K562 (cell line): ENCODE data around the gene MAN1A1. TPM values are rescaled to one million over a fixed set of nuclear protein-coding genes. Genes with fewer than 3 reads are reported as not detected.

Experiments used
- ATAC-seq: fragments of 200-7000 bp; cut with Tn5 transposase; 3 replicates; pipeline ENCODE4 v1.9.1; 2020; ENCODE audit warnings: moderate library complexity
- BruUV-seq: library from RNA; stranded (reverse); fragments of 400-500 nt; replicated peaks from 2 replicates; lab custom pipeline; 2021; lab: Mats Ljungman, UMichigan
- CTCF ChIA-PET: fragments of 300-600 bp; formaldehyde crosslinking; extraction: SDS; loops from one replicate; lab custom pipeline; 2021; ENCODE audit warnings: low intra/inter-chr PET ratio; lab: Yijun Ruan, JAX
- POLR2A ChIA-PET: fragments of 300-600, 350-650 bp; sonication (Branson Sonifier 250); formaldehyde crosslinking; extraction: SDS; loops from one replicate; lab custom pipeline; 2021; ENCODE audit warnings: antibody characterized with exemption, inconsistent platforms; lab: Yijun Ruan, JAX
- DNase-seq, 4 experiments: peaks; one replicate each; pipeline versions ENCODE4 v3.0.0 to v3.0.0-alpha.2; 2011 to 2018; ENCODE audit warnings: low spot score in 3 of 4, mixed read lengths in 3 of 4; ENCODE audit errors: extremely low read depth in 1 of 4
- FAIRE-seq: peaks from 2 replicates; lab custom pipeline; 2011; peaks lifted over from hg19 to GRCh38; lab: Jason Lieb, UNC
- H2AFZ ChIP-seq: 2 replicates; pipeline ENCODE4 v1.6.0; 2011; ENCODE audit warnings: low read depth, low read length, control low read depth, inconsistent platforms
- H3K27ac ChIP-seq: fragments of 200-600 bp; 3 replicates; pipeline ENCODE4 v1.8.0; 2011; ENCODE audit warnings: low read depth, mild to moderate bottlenecking, control low read depth, inconsistent platforms, low read length, moderate library complexity, mixed read lengths; ENCODE audit errors: extremely low read depth
- H3K27me3 ChIP-seq, 2 experiments: fragments of 300-600 bp in 1 of 2; 2 replicates in 1 of 2; 3 replicates in 1 of 2; pipeline versions ENCODE4 v1.6.0 to v1.8.0; 2011; ENCODE audit warnings: inconsistent platforms in 2 of 2, low read length in 2 of 2, mild to moderate bottlenecking in 1 of 2, mixed read lengths in 1 of 2, moderate library complexity in 1 of 2; ENCODE audit not compliant: control insufficient read depth in 2 of 2, insufficient read depth in 2 of 2
- H3K36me3 ChIP-seq: fragments of 300-600 bp; 3 replicates; pipeline ENCODE4 v1.8.0; 2011; ENCODE audit warnings: mild to moderate bottlenecking, low read length, inconsistent platforms; ENCODE audit not compliant: control insufficient read depth, insufficient read depth
- H3K4me1 ChIP-seq, 2 experiments: fragments of 200-600 bp in 1 of 2; replicated peaks in 1 of 2; 2 replicates in 1 of 2; 3 replicates in 1 of 2; pipeline versions ENCODE4 v1.5.1 to v1.8.0; 2011; ENCODE audit warnings: inconsistent platforms in 2 of 2, low read length in 2 of 2, mild to moderate bottlenecking in 1 of 2, mixed read lengths in 1 of 2, moderate library complexity in 1 of 2; ENCODE audit not compliant: control insufficient read depth in 2 of 2, insufficient read depth in 2 of 2
- H3K4me2 ChIP-seq: 2 replicates; pipeline ENCODE4 v1.6.1; 2011; ENCODE audit warnings: low read length, control low read depth, inconsistent platforms, mixed read lengths; ENCODE audit not compliant: insufficient read depth
- H3K4me3 ChIP-seq: fragments of 200-600 bp; sonication (generic), shearing (Covaris generic); 2 replicates; pipeline ENCODE4 v1.5.1; 2016; ENCODE audit warnings: control low read depth, inconsistent platforms
- H3K79me2 ChIP-seq: fragments of 200-600 bp; 3 replicates; pipeline ENCODE4 v1.8.0; 2011; ENCODE audit warnings: low read length, inconsistent platforms; ENCODE audit not compliant: control insufficient read depth, insufficient read depth
- H3K9ac ChIP-seq, 2 experiments: 2 replicates each; pipeline versions ENCODE4 v1.6.0 to v1.6.1; 2011; ENCODE audit warnings: low read depth in 2 of 2, low read length in 2 of 2, control low read depth in 1 of 2, inconsistent platforms in 1 of 2, mild to moderate bottlenecking in 1 of 2, mixed read lengths in 1 of 2; ENCODE audit not compliant: insufficient read depth in 1 of 2
- H3K9me1 ChIP-seq: one replicate; pipeline ENCODE4 v1.6.0; 2011; ENCODE audit warnings: inconsistent platforms, mild to moderate bottlenecking, low read length, moderate library complexity; ENCODE audit not compliant: control insufficient read depth, insufficient read depth
- H3K9me3 ChIP-seq: replicated peaks from 2 replicates; pipeline ENCODE4 v1.5.1; 2011; ENCODE audit warnings: low read depth, low read length, inconsistent platforms; ENCODE audit not compliant: control insufficient read depth, insufficient read depth
- H4K20me1 ChIP-seq: replicated peaks from 2 replicates; pipeline ENCODE4 v1.6.1; 2011; ENCODE audit warnings: low read length, inconsistent platforms, mixed read lengths; ENCODE audit not compliant: control insufficient read depth, insufficient read depth
- L3MBTL2 ChIP-seq: fragments of 450-650 bp; IDR thresholded peaks from 2 replicates; pipeline ENCODE4 v1.6.1; 2016; ENCODE audit warnings: mild to moderate bottlenecking, moderate library complexity
- NFIC ChIP-seq: fragments of 450-650 bp; IDR thresholded peaks from 2 replicates; pipeline ENCODE4 v1.6.1; 2017; ENCODE audit warnings: mild to moderate bottlenecking, inconsistent platforms
- POLR3G ChIP-seq: IDR thresholded peaks from 2 replicates; pipeline ENCODE4 v1.6.1; 2011; ENCODE audit not compliant: insufficient read length, insufficient replicate concordance; ENCODE audit errors: extremely low read depth
- TEAD4 ChIP-seq, 2 experiments: sonication (generic) in 1 of 2; formaldehyde crosslinking in 1 of 2; IDR thresholded peaks; 2 replicates each; pipeline versions ENCODE4 v1.6.1 to v1.8.0; 2012 to 2022; ENCODE audit warnings: borderline replicate concordance in 1 of 2, inconsistent platforms in 1 of 2, low read length in 1 of 2, mild to moderate bottlenecking in 1 of 2, missing genetic modification reagents in 1 of 2
- in situ Hi-C: fragments of 300-500 bp; cut with MboI; formaldehyde crosslinking; loops from 4 replicates; pipeline ENCODE4 v1.15.0; 2018; ENCODE audit warnings: inconsistent platforms, mixed read lengths
- intact Hi-C: fragments of 100-400 bp; cut with micrococcal nuclease; formaldehyde crosslinking; loops from 2 replicates; pipeline ENCODE4 v1.14.2; 2022
- polyA plus RNA-seq, 8 experiments: library from polyadenylated mRNA; depleted of rRNA in 4 of 8; stranded (reverse) in 5 of 8; unstranded in 3 of 8; fragments of >200 nt; fragmentation: Nextera tagmentation in 2 of 8; fragmentation: Illumina TruSeq in 1 of 8; extraction: Ambion mirVana in 2 of 8; extraction: Trizol in 1 of 8; gene quantifications; 2 replicates each; pipeline versions ENCODE4 v1.2.1 to v1.2.3, GENCODE V29; 2011 to 2014; ENCODE audit warnings: inconsistent platforms in 1 of 8, missing spikeins in 1 of 8
- total RNA-seq, 7 experiments: library from RNA; depleted of rRNA in 6 of 7; stranded (reverse); fragments of >200 nt in 6 of 7; fragmentation: Illumina TruSeq in 2 of 7; extraction: Trizol in 2 of 7; gene quantifications; 2 replicates each; pipeline versions ENCODE4 v1.2.1 to v1.2.3, GENCODE V29; 2011 to 2021; ENCODE audit warnings: low replicate concordance in 1 of 7
- TF ChIP-seq, protein P1 (sequence below): fragments of 450-650 bp; IDR thresholded peaks from 2 replicates; pipeline ENCODE4 v1.6.1; 2016; ENCODE audit warnings: mild to moderate bottlenecking, moderate library complexity

MAN1A1 gene
- total and polyA plus RNA-seq, 9 of the 15 experiments (the other 6 are each of a cell fraction or from before 2014, with no cell fraction given): 24.5 to 78.4 (median 59.7) TPM

DNA sequence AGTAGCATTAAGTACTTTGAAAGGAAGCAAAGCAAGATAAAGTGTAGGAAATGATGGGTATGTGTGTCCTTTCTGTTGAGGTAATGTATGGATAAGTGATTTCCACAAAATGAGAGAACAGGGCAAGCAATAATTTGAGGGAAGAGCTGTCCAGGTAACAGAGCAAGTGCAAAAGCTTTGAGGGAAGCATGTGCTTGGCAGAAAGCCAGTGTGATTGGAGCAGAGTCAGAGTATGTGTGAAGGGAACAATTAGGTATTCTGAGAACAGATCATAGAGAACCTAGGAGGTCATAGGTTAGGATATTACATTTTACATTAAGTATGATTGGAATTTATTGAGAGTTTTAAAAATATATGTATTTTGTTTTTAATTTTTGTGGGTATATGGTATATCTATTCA is 30.2 kb upstream of the MAN1A1 start:
- Histone ChIP-seq H3K4me1 (no peaks in the 10 kb centered on the region), H3K9ac (no peak overlapping the region), H2AFZ (no peak overlapping the region), H3K4me3 (no peak overlapping the region), H3K27ac (no peak overlapping the region), H4K20me1 (no peaks in the 10 kb centered on the region), H3K9me3 (no peaks in the 10 kb centered on the region), H3K4me2 (no peak overlapping the region), H3K27me3 (no peaks in the 10 kb centered on the region), H3K79me2 (no peaks in the 10 kb centered on the region), H3K9me1 (no peaks in the 10 kb centered on the region), H3K36me3 (no peaks in the 10 kb centered on the region)
- ChIA-PET POLR2A (no interaction called here), CTCF (no interaction called here)
- intact Hi-C loops (no loop called here), in situ Hi-C loops (no loop called here)
- ATAC-seq (no peak), DNase-seq (peak in 1 of 4 experiments; percentile 11), FAIRE-seq (no peak)
- TF ChIP-seq POLR3G: no peak
- no peak for TF ChIP-seq TEAD4 (IDR thresholded peaks at IDR 0.05; ENCODE audit: low read length)
- TF ChIP-seq TEAD4 (CRISPR knock-in tag; IDR thresholded peaks at IDR 0.05; ENCODE audit: borderline replicate concordance): no peak
- peak; percentile 73 for TF ChIP-seq NFIC
- peak; percentile 68 for TF ChIP-seq L3MBTL2
- TF ChIP-seq, protein P1, sequence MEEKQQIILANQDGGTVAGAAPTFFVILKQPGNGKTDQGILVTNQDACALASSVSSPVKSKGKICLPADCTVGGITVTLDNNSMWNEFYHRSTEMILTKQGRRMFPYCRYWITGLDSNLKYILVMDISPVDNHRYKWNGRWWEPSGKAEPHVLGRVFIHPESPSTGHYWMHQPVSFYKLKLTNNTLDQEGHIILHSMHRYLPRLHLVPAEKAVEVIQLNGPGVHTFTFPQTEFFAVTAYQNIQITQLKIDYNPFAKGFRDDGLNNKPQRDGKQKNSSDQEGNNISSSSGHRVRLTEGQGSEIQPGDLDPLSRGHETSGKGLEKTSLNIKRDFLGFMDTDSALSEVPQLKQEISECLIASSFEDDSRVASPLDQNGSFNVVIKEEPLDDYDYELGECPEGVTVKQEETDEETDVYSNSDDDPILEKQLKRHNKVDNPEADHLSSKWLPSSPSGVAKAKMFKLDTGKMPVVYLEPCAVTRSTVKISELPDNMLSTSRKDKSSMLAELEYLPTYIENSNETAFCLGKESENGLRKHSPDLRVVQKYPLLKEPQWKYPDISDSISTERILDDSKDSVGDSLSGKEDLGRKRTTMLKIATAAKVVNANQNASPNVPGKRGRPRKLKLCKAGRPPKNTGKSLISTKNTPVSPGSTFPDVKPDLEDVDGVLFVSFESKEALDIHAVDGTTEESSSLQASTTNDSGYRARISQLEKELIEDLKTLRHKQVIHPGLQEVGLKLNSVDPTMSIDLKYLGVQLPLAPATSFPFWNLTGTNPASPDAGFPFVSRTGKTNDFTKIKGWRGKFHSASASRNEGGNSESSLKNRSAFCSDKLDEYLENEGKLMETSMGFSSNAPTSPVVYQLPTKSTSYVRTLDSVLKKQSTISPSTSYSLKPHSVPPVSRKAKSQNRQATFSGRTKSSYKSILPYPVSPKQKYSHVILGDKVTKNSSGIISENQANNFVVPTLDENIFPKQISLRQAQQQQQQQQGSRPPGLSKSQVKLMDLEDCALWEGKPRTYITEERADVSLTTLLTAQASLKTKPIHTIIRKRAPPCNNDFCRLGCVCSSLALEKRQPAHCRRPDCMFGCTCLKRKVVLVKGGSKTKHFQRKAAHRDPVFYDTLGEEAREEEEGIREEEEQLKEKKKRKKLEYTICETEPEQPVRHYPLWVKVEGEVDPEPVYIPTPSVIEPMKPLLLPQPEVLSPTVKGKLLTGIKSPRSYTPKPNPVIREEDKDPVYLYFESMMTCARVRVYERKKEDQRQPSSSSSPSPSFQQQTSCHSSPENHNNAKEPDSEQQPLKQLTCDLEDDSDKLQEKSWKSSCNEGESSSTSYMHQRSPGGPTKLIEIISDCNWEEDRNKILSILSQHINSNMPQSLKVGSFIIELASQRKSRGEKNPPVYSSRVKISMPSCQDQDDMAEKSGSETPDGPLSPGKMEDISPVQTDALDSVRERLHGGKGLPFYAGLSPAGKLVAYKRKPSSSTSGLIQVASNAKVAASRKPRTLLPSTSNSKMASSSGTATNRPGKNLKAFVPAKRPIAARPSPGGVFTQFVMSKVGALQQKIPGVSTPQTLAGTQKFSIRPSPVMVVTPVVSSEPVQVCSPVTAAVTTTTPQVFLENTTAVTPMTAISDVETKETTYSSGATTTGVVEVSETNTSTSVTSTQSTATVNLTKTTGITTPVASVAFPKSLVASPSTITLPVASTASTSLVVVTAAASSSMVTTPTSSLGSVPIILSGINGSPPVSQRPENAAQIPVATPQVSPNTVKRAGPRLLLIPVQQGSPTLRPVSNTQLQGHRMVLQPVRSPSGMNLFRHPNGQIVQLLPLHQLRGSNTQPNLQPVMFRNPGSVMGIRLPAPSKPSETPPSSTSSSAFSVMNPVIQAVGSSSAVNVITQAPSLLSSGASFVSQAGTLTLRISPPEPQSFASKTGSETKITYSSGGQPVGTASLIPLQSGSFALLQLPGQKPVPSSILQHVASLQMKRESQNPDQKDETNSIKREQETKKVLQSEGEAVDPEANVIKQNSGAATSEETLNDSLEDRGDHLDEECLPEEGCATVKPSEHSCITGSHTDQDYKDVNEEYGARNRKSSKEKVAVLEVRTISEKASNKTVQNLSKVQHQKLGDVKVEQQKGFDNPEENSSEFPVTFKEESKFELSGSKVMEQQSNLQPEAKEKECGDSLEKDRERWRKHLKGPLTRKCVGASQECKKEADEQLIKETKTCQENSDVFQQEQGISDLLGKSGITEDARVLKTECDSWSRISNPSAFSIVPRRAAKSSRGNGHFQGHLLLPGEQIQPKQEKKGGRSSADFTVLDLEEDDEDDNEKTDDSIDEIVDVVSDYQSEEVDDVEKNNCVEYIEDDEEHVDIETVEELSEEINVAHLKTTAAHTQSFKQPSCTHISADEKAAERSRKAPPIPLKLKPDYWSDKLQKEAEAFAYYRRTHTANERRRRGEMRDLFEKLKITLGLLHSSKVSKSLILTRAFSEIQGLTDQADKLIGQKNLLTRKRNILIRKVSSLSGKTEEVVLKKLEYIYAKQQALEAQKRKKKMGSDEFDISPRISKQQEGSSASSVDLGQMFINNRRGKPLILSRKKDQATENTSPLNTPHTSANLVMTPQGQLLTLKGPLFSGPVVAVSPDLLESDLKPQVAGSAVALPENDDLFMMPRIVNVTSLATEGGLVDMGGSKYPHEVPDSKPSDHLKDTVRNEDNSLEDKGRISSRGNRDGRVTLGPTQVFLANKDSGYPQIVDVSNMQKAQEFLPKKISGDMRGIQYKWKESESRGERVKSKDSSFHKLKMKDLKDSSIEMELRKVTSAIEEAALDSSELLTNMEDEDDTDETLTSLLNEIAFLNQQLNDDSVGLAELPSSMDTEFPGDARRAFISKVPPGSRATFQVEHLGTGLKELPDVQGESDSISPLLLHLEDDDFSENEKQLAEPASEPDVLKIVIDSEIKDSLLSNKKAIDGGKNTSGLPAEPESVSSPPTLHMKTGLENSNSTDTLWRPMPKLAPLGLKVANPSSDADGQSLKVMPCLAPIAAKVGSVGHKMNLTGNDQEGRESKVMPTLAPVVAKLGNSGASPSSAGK: peak; percentile 33; the same call in 1 of the 2 replicates
- no TSS peak for BruUV-seq
